A549 treated with CpdA at 1 μM for 4 hours (cell line): ENCODE results near the gene PPP1R3F. TPM values are rescaled to one million over a fixed set of nuclear protein-coding genes. Genes with fewer than 3 reads are reported as not detected.

Experiments used
- total RNA-seq: library from RNA; stranded (reverse); fragments of 200-300 nt; extraction: Qiagen RNA extraction; gene quantifications from 5 replicates; pipeline ENCODE4 v1.2.3, GENCODE V29; 2022; ENCODE audit warnings: low read depth

Gene PPP1R3F, protein sequence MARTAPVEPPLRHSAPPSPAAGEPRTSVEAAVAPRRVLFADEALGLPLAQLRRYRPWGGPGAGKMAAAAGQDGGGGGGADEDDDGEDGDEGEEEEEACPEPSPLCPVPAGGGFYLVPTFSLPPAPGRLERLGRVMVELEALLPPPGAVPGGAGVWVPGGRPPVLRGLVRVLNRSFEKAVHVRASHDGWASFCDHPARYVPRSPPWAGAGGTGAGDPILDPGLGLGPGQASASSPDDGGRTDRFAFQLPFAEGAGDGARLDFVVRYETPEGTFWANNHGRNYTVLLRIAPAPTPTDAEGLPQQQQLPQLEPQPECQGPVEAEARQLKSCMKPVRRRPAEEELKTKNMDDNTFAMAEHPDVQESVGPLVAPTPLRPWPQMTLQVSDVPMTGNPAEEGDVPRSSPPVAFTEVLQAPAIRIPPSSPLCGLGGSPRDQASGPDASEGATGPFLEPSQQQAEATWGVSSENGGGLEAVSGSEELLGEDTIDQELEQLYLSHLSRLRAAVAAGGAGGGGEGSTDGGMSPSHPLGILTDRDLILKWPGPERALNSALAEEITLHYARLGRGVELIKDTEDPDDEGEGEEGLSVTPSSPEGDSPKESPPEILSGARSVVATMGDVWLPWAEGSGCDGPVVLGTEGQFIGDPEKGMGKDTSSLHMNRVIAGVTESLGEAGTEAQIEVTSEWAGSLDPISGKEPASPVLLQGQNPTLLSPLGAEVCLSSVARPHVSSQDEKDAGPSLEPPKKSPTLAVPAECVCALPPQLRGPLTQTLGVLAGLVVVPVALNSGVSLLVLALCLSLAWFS
- total RNA-seq: 1.2 to 4.3 TPM (median 3.4 TPM) in 5 replicates

GRCh38 chrX:49269767-49270248 lies at the start of gene PPP1R3F:
Gene PPP1R3F (plus strand): TSS chrX:49269793. CDS start chrX:49269870, 77 bp downstream.

GRCh38 chrX:49233176-49233575 lies 36.4 kb upstream of the PPP1R3F start, which contains the start of gene CACNA1F:
Gene CACNA1F (minus strand): TSS chrX:49233340. CDS start chrX:49233309, 31 bp downstream.

DNA sequence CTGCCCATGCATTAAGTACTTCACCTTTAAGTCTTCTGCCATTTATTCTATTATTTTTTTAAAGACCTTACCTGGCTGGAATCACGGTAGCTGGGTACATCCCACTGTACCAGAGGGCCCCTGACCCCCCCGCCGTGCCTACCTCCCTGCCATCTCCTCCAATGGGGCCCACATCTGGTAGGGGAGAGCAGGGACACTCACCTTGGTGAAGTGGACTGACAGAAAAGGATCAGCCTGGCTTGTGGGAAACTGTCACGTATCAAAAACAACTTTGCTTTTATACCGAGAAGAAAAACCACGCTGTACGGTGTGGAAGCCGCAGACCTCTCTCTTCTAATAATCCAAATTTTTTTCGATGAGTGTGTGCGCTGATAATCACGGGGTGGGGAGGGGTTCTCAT lies 5.1 kb upstream of the PPP1R3F start, which contains the start of gene FOXP3:
TSS of gene FOXP3 (minus strand) at position 251 of the 400 bp plus-strand sequence. CDS start 6,205 bp downstream, outside the sequence.

GRCh38 chrX:49303346-49303745 lies 33.8 kb downstream of the PPP1R3F start, which contains the start of gene GAGE10:
Gene GAGE10 (plus strand): TSS chrX:49303646. CDS start chrX:49304860, 1,214 bp downstream.

DNA sequence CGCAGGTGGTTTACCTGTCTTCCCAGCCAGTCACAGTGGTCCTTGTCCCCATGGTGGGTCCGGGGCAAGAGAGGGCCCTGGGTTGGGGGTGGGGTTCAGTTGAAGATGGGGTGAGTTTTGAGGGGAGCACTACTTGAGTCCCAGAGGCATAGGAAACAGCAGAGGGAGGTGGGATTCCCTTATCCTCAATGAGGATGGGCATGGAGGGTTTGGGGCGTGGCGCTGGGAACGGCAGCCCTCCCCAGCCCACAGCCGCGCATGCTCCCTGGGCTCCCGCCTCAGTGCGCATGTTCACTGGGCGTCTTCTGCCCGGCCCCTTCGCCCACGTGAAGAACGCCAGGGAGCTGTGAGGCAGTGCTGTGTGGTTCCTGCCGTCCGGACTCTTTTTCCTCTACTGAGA lies 52.1 kb downstream of the PPP1R3F start, which contains the start of gene GAGE12J:
TSS of gene GAGE12J (plus strand) at position 301 of the 400 bp plus-strand sequence. CDS start 1,157 bp downstream, outside the sequence.

GRCh38 chrX:49331282-49331681 lies 61.7 kb downstream of the PPP1R3F start, which contains the start of gene GAGE13:
Gene GAGE13 (plus strand): TSS chrX:49331582. CDS start chrX:49332738, 1,156 bp downstream.

Other genes with a start within 250 kb of the PPP1R3F start
- gene TFE3, start 226.4 kb upstream of the PPP1R3F start, total RNA-seq: 49.2 to 63.4 TPM (median 61.8 TPM) in 5 replicates
- gene CCDC120, start 210.8 kb upstream of the PPP1R3F start, total RNA-seq: 3.2 to 4.7 TPM (median 3.6 TPM) in 5 replicates
- 32.8 to 48.2 TPM (median 42.6 TPM) in 5 replicates for gene PRAF2, start 195.8 kb upstream of the PPP1R3F start, total RNA-seq
- 54.9 to 65.6 TPM (median 58.5 TPM) in 5 replicates for gene WDR45, start 189.9 kb upstream of the PPP1R3F start, total RNA-seq
- gene GPKOW, start 146.1 kb upstream of the PPP1R3F start, total RNA-seq: 23.2 to 26.7 TPM (median 24.8 TPM) in 5 replicates
- gene MAGIX, start 107.0 kb upstream of the PPP1R3F start, total RNA-seq: 2.7 to 3.7 TPM (median 3.1 TPM) in 5 replicates
- gene PLP2, start 97.9 kb upstream of the PPP1R3F start, total RNA-seq: 307 to 435 TPM (median 429 TPM) in 5 replicates
- 12.7 to 22.2 TPM (median 20.7 TPM) in 5 replicates for gene PRICKLE3, start 83.4 kb upstream of the PPP1R3F start, total RNA-seq
- gene SYP, start 69.6 kb upstream of the PPP1R3F start, total RNA-seq: 2.4 to 3.6 TPM (median 3.1 TPM) in 5 replicates
- gene CACNA1F, start 36.5 kb upstream of the PPP1R3F start, total RNA-seq: not detected in 5 replicates
- gene CCDC22, start 34.3 kb upstream of the PPP1R3F start, total RNA-seq: 13.4 to 16.7 TPM (median 16.2 TPM) in 5 replicates
- gene FOXP3, start 5.1 kb upstream of the PPP1R3F start, total RNA-seq: 0.12 to 0.19 TPM (median 0.17 TPM) in 5 replicates
- gene GAGE10, start 33.9 kb downstream of the PPP1R3F start, total RNA-seq: not detected in 5 replicates
- not detected in 5 replicates for gene GAGE12J, start 52.2 kb downstream of the PPP1R3F start, total RNA-seq
- gene GAGE13, start 61.8 kb downstream of the PPP1R3F start, total RNA-seq: not detected in 5 replicates